ENCODE measurements around the gene CDK14. TPM values are rescaled to one million over a fixed set of nuclear protein-coding genes. Genes with fewer than 3 reads are reported as not detected.
A peak's percentile ranks its signal among the peaks of the same experiment; 100 is the strongest.

The CDK14 gene
- total and polyA plus RNA-seq, 11 donors: 2.9 to 37.7 (median 21.3) TPM

DNA sequence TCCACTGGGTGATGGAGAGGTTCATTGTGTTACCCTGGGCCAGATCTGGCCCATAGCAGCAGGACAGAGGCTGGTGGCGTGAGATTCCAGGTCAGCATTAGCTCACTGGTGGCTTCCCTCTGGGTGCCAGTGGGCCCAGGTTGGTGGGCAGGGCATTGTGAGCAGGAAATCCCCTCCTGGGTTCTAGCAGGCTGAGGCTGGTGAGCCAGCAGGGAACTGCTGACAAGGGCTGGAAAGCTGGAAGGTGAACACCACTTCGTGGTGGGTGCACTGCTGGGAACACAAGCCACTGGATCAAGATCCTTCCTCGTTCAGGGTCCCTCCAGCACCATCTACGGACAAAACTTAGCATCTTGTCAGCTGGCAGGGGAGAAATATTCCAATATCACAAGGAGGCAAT is 408.9 kb downstream of the CDK14 start:
- Histone ChIP-seq H3K4me1 (no peaks in the 10 kb centered on the region), H3K4me3 (no peak overlapping the region), H3K36me3 (no peaks in the 10 kb centered on the region), H3K27ac (no peak overlapping the region), H3K9me3 (peaks cover 0 to 3% (median 0%) of the 10 kb centered on the region in 12 donors), H3K27me3 (no peaks in the 10 kb centered on the region)
- ATAC-seq (peak in 1 of 4 donors; percentile 18), DNase-seq (peak in 1 of 5 donors; percentile 41)
- 80 to 100% (median 90%) methylated on average over 3 to 4 of the region's 4 CpGs for WGBS, 4 donors
- TF ChIP-seq, protein P1, sequence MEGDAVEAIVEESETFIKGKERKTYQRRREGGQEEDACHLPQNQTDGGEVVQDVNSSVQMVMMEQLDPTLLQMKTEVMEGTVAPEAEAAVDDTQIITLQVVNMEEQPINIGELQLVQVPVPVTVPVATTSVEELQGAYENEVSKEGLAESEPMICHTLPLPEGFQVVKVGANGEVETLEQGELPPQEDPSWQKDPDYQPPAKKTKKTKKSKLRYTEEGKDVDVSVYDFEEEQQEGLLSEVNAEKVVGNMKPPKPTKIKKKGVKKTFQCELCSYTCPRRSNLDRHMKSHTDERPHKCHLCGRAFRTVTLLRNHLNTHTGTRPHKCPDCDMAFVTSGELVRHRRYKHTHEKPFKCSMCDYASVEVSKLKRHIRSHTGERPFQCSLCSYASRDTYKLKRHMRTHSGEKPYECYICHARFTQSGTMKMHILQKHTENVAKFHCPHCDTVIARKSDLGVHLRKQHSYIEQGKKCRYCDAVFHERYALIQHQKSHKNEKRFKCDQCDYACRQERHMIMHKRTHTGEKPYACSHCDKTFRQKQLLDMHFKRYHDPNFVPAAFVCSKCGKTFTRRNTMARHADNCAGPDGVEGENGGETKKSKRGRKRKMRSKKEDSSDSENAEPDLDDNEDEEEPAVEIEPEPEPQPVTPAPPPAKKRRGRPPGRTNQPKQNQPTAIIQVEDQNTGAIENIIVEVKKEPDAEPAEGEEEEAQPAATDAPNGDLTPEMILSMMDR (IDR thresholded peaks at IDR 0.05): no peak
- TF ChIP-seq POLR2A (IDR thresholded peaks at IDR 0.05): no peak
- intact Hi-C loops (cut with DNase I): no loop called here

DNA sequence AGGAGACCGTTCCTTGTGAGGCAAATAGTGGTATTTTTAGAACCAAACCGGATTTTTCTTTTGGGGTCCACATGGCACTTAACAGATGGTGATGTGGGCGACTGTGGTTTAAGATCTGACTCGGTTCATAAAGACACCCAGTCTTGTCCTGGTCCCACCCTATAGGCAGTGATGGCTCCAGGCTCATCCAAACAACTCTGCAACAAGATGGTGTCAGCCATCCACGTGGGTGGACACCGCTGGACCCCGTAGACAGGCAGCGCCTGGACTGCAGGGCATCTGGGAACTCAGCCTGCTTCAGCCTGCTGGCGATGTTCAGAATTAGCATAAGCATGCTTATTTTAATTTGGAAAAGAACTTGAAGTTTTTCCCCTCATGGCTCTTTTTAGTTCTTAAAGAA is 409.7 kb downstream of the CDK14 start:
- DNase-seq (peak in 1 of 5 donors; percentile 39), ATAC-seq (no peak)
- intact Hi-C loops (cut with DNase I): no loop called here
- 80 to 90% (median 89%) methylated on average over 9 of the region's 9 CpGs for WGBS, 4 donors
- Histone ChIP-seq H3K27me3 (no peaks in the 10 kb centered on the region), H3K36me3 (no peaks in the 10 kb centered on the region), H3K4me1 (no peaks in the 10 kb centered on the region), H3K27ac (no peak overlapping the region), H3K4me3 (no peak overlapping the region), H3K9me3 (peaks cover 0 to 3% (median 0%) of the 10 kb centered on the region in 12 donors)
- TF ChIP-seq, protein P1 (IDR thresholded peaks at IDR 0.05): no peak
- no peak for TF ChIP-seq POLR2A (IDR thresholded peaks at IDR 0.05)

DNA sequence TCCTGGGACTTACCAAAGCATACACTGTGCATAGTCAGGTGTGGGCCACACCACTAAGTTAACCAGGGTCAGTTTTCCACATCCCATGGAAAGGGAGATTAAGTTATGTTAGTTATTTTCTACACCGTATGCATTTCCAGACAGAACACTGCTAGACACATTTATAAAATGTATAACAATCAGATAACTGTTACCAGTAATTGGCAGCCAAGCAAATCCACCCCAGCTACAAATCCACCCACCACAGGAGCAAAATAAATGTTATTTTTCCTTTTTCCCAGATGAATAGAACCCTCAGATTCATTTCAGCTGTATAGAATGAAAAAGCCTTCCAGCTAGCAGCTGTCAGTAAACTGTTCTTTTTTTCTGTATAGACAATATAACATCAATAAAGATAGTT is 411.2 kb downstream of the CDK14 start:
- intact Hi-C loops (cut with DNase I): no loop called here
- 40 to 80% (median 62%) methylated on average over 1 of the region's 1 CpG for WGBS, 4 donors
- H3K4me1 ChIP-seq: no peaks in the 10 kb centered on the region

DNA sequence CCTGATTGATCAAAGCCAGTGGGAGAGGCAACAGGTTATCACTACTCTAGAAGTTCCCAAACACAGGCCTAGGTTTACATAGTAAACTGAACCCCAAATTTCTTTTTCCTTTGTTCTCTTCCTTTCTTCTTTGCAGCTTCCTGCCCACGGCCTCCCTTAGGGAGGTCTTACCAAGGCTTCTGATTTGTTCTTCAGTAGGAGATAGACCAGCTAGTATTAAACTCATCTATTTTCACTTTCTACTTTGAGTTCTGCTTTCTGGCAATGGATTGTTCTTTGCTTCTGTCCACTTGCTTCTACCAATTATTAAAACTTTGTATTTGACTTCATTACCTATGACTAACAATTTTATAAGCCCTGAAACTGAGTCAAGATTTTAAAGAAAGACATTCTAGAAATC is 417.0 kb downstream of the CDK14 start:
- Histone ChIP-seq H3K27me3 (no peaks in the 10 kb centered on the region), H3K9me3 (peaks cover 0 to 14% (median 0%) of the 10 kb centered on the region in 12 donors), H3K27ac (no peak overlapping the region), H3K36me3 (no peaks in the 10 kb centered on the region), H3K4me1 (no peaks in the 10 kb centered on the region), H3K4me3 (no peak overlapping the region)
- intact Hi-C loops (cut with DNase I): no loop called here
- WGBS, 4 donors: 81 to 88% (median 84%) methylated on average over 1 of the region's 1 CpG
- TF ChIP-seq, protein P1 (IDR thresholded peaks at IDR 0.05): no peak
- no peak for TF ChIP-seq POLR2A (IDR thresholded peaks at IDR 0.05)
- ATAC-seq: no peak
- DNase-seq: no peak

More for the DNA sequence above, 411.2 kb downstream of the CDK14 start:
- H3K9me3 ChIP-seq: peaks cover 0 to 11% (median 0%) of the 10 kb centered on the region in 12 donors
- ATAC-seq (no peak), DNase-seq (no peak)
- H3K27me3 ChIP-seq: no peaks in the 10 kb centered on the region
- no peaks in the 10 kb centered on the region for H3K36me3 ChIP-seq
- TF ChIP-seq POLR2A (IDR thresholded peaks at IDR 0.05): no peak
- TF ChIP-seq, protein P1 (IDR thresholded peaks at IDR 0.05): no peak
- H3K27ac ChIP-seq: no peak overlapping the region
- H3K4me3 ChIP-seq: no peak overlapping the region

Measured in heart left ventricle (tissue), 16 donors.